Choroid plexus epithelial cell (primary cell): ENCODE measurements around the gene ARFGAP2.

Experiments used
- DNase-seq: peaks from one replicate; pipeline ENCODE4 v3.0.0-alpha.2; 2010; ENCODE audit warnings: low read depth
- H3K4me3 ChIP-seq: 2 replicates; pipeline ENCODE4 v1.5.1; 2011; ENCODE audit warnings: low read depth, mild to moderate bottlenecking, control low read depth, low read length, moderate library complexity
- CTCF ChIP-seq: conservative IDR thresholded peaks from 2 replicates; pipeline ENCODE4 v1.5.1; 2011; ENCODE audit warnings: low read depth, mild to moderate bottlenecking, control low read depth, inconsistent platforms, low read length, moderate library complexity

Gene ARFGAP2

GRCh38 chr11:47186700-47187695, 10.3 kb upstream of the ARFGAP2 start:
- TF ChIP-seq CTCF: no peak
- peak overlapping the region; percentile 62 for H3K4me3 ChIP-seq
- DNase-seq: peak; percentile 47

GRCh38 chr11:47186076-47186699, 9.5 kb upstream of the ARFGAP2 start, which contains the start of gene PACSIN3:
Gene PACSIN3 (minus strand): TSS chr11:47186434. CDS start chr11:47182727, 3,707 bp downstream.
- peak within 1 kb of the TSS; percentile 62 for H3K4me3 ChIP-seq
- DNase-seq: no peak
- TF ChIP-seq CTCF: no peak

GRCh38 chr11:47185305-47186075, 8.8 kb upstream of the ARFGAP2 start:
- peak overlapping the region; percentile 62 for H3K4me3 ChIP-seq
- no peak for DNase-seq
- no peak for TF ChIP-seq CTCF

- peak overlapping the region; percentile 62 for H3K4me3 ChIP-seq
- DNase-seq: no peak
- no peak for TF ChIP-seq CTCF
These were observed 8.1 kb upstream of the ARFGAP2 start for GRCh38 chr11:47184711-47185304.

GRCh38 chr11:47183969-47184368, 7.3 kb upstream of the ARFGAP2 start:
- DNase-seq: no peak
- no peak for TF ChIP-seq CTCF
- no peak overlapping the region for H3K4me3 ChIP-seq

GRCh38 chr11:47183031-47183856, 6.6 kb upstream of the ARFGAP2 start:
- no peak for DNase-seq
- TF ChIP-seq CTCF: no peak
- H3K4me3 ChIP-seq: no peak overlapping the region
